Measurements from ENCODE around the gene TRAP1. TPM values are rescaled to one million over a fixed set of nuclear protein-coding genes. Genes with fewer than 3 reads are reported as not detected.

Gene TRAP1
- total and polyA plus RNA-seq, 4 donors = 78.3 to 148 (median 112) TPM

GRCh38 chr16:3661311-3661710, 56.0 kb downstream of the TRAP1 start:
- no peaks in the 10 kb centered on the region for H3K4me1 ChIP-seq (ENCODE audit: control insufficient read depth in 4 of 4, insufficient read depth in 4 of 4, low read length in 3 of 4)
- H3K9ac ChIP-seq (ENCODE audit: low read depth in 1 of 2, low read length in 2 of 2) = no peak overlapping the region
- peaks cover 31 to 92% (median 48%) of the 10 kb centered on the region in 4 donors for H3K36me3 ChIP-seq (ENCODE audit: control insufficient read depth in 4 of 4, insufficient read depth in 3 of 4, low read depth in 1 of 4, low read length in 3 of 4)
- DNase-seq (ENCODE audit: low spot score) = no peak
- no peaks in the 10 kb centered on the region for H3K27me3 ChIP-seq (ENCODE audit: control insufficient read depth in 4 of 4, insufficient read depth in 4 of 4, low read length in 3 of 4)
- no peak for TF ChIP-seq FOXA2 (IDR thresholded peaks at IDR 0.05)
- no peak for TF ChIP-seq REST (IDR thresholded peaks at IDR 0.05)
- TF ChIP-seq CTCF (IDR thresholded peaks at IDR 0.05; ENCODE audit: low read depth, low read length, missing input control) = no peak
- no peak for TF ChIP-seq GABPA (IDR thresholded peaks at IDR 0.05 in 1 of 2, conservative IDR thresholded peaks at IDR 0.05 in 1 of 2)
- TF ChIP-seq HNF4A (conservative IDR thresholded peaks at IDR 0.05) = no peak
- no peak for TF ChIP-seq YY1 (IDR thresholded peaks at IDR 0.05)
- TF ChIP-seq ATF3 (IDR thresholded peaks at IDR 0.05) = no peak
- TF ChIP-seq MAX (IDR thresholded peaks at IDR 0.05) = no peak
- TF ChIP-seq FOXA1 (IDR thresholded peaks at IDR 0.05) = no peak
- TF ChIP-seq SP1 (IDR thresholded peaks at IDR 0.05) = no peak
- no peak for TF ChIP-seq RXRA (IDR thresholded peaks at IDR 0.05)
- TF ChIP-seq ZBTB33 (IDR thresholded peaks at IDR 0.05) = no peak
- no peak for TF ChIP-seq JUND (IDR thresholded peaks at IDR 0.05)
- no peak for TF ChIP-seq EGR1 (IDR thresholded peaks at IDR 0.05; ENCODE audit: low read depth in 2 of 2)
- no peak for TF ChIP-seq TAF1 (conservative IDR thresholded peaks at IDR 0.05)
- no peak for TF ChIP-seq NR2F2 (IDR thresholded peaks at IDR 0.05)
- no peak for TF ChIP-seq HNF4G (IDR thresholded peaks at IDR 0.05)
- TF ChIP-seq RAD21 (IDR thresholded peaks at IDR 0.05) = no peak
- no peaks in the 10 kb centered on the region for H3K9me3 ChIP-seq (ENCODE audit: control insufficient read depth in 4 of 4, low read length in 3 of 4)
- H3K27ac ChIP-seq (ENCODE audit: low read depth in 1 of 2, low read length in 2 of 2) = no peak overlapping the region
- no peak overlapping the region for H3K4me3 ChIP-seq (ENCODE audit: low read depth in 1 of 3, low read length in 3 of 3)
- WGBS = 88% methylated on average over 12 of the region's 12 CpGs

All from liver (tissue), 9 donors.